Panc1 (cell line): ENCODE measurements around the gene MOV10L1. TPM values are rescaled to one million over a fixed set of nuclear protein-coding genes. Genes with fewer than 3 reads are reported as not detected.

Experiments
- ATAC-seq: fragments of 200-7000 bp; cut with Tn5 transposase; 2 replicates; pipeline ENCODE4 v1.9.1; 2020; ENCODE audit warnings: mild to moderate bottlenecking, moderate library complexity
- BruUV-seq: library from RNA; stranded (reverse); fragments of 400-500 nt; replicated peaks from 2 replicates; lab custom pipeline; 2021; lab: Mats Ljungman, UMichigan
- CTCF ChIA-PET: fragments of 300-600 bp; sonication (Branson Sonifier 250); formaldehyde crosslinking; loops from one replicate; lab custom pipeline; 2022; ENCODE audit warnings: antibody characterized with exemption; lab: Charles Lee
- POLR2A ChIA-PET: fragments of 300-600 bp; sonication (Branson Sonifier 250); formaldehyde crosslinking; loops from one replicate; lab custom pipeline; 2022; ENCODE audit warnings: antibody characterized with exemption; lab: Charles Lee
- DNase-seq: peaks from one replicate; pipeline ENCODE4 v3.0.0-alpha.2; 2010; ENCODE audit warnings: low read depth, low spot score
- H3K27ac ChIP-seq: 2 replicates; pipeline ENCODE4 v1.5.1; 2011; ENCODE audit warnings: mild to moderate bottlenecking, low read length, inconsistent platforms
- H3K27me3 ChIP-seq: fragments of 200-500 bp; sonication (Bioruptor generic); 2 replicates; pipeline ENCODE4 v1.6.0; 2014; ENCODE audit warnings: low read length, inconsistent platforms; ENCODE audit not compliant: control insufficient read depth, insufficient read depth
- H3K36me3 ChIP-seq: fragments of 200-500 bp; sonication (Bioruptor generic); 2 replicates; pipeline ENCODE4 v1.5.1; 2014; ENCODE audit warnings: inconsistent platforms, mild to moderate bottlenecking, low read length, moderate library complexity; ENCODE audit not compliant: control insufficient read depth, insufficient read depth
- H3K4me1 ChIP-seq: 2 replicates; pipeline ENCODE4 v1.5.1; 2011; ENCODE audit warnings: inconsistent platforms, mild to moderate bottlenecking, low read length, moderate library complexity; ENCODE audit not compliant: control insufficient read depth, insufficient read depth
- H3K4me3 ChIP-seq, 2 experiments: 2 replicates each; pipeline ENCODE4 v1.5.1; 2011 to 2012; ENCODE audit warnings: low read depth in 2 of 2, low read length in 2 of 2, mild to moderate bottlenecking in 2 of 2, inconsistent platforms in 1 of 2, moderate library complexity in 1 of 2
- H3K9me3 ChIP-seq: fragments of 200-500 bp; sonication (Bioruptor generic); 2 replicates; pipeline ENCODE4 v1.5.1; 2014; ENCODE audit warnings: low read depth, mild to moderate bottlenecking, inconsistent platforms, low read length, moderate library complexity; ENCODE audit not compliant: control insufficient read depth, insufficient read depth
- POLR2AphosphoS5 ChIP-seq: IDR thresholded peaks from 2 replicates; pipeline ENCODE4 v1.6.1; 2012; ENCODE audit warnings: mild to moderate bottlenecking, low read depth, low read length, moderate library complexity
- SIN3A ChIP-seq: IDR thresholded peaks from 2 replicates; pipeline ENCODE4 v1.6.1; 2012; ENCODE audit warnings: low read depth, mild to moderate bottlenecking, low read length, moderate library complexity, borderline replicate concordance; ENCODE audit not compliant: insufficient read depth
- TCF7L2 ChIP-seq: IDR thresholded peaks from 2 replicates; pipeline ENCODE4 v1.6.1; 2011; ENCODE audit warnings: mild to moderate bottlenecking, low read depth, low read length, inconsistent platforms
- in situ Hi-C: cut with HindIII; loops from 2 replicates; pipeline ENCODE4 v1.10.0; 2016; ENCODE audit warnings: low sequenced_read_pairs, low pct_unique_long_range_greater_than_20kb
- intact Hi-C: fragments of 100-400 bp; cut with micrococcal nuclease; formaldehyde crosslinking; loops from one replicate; pipeline ENCODE4 v1.10.0; 2022; ENCODE audit not compliant: unreplicated experiment
- total RNA-seq: library from RNA; stranded (reverse); gene quantifications from one replicate; pipeline ENCODE4 v1.2.1, GENCODE V29; 2021; ENCODE audit not compliant: unreplicated experiment
- TF ChIP-seq, protein P1 (sequence below): fragments of 450-650 bp; IDR thresholded peaks from 2 replicates; pipeline ENCODE4 v1.5.1; 2017; ENCODE audit warnings: mild to moderate bottlenecking
- TF ChIP-seq, protein P2 (sequence below), 2 experiments: IDR thresholded peaks; 2 replicates each; pipeline ENCODE4 v1.6.1; 2011 to 2012; ENCODE audit warnings: low read depth in 2 of 2, control low read depth in 1 of 2, low read length in 1 of 2, mild to moderate bottlenecking in 1 of 2, moderate library complexity in 1 of 2; ENCODE audit not compliant: insufficient read depth in 1 of 2

MOV10L1 gene
- total RNA-seq, 1 experiment from 2014 or later, result 0.10 TPM

DNA sequence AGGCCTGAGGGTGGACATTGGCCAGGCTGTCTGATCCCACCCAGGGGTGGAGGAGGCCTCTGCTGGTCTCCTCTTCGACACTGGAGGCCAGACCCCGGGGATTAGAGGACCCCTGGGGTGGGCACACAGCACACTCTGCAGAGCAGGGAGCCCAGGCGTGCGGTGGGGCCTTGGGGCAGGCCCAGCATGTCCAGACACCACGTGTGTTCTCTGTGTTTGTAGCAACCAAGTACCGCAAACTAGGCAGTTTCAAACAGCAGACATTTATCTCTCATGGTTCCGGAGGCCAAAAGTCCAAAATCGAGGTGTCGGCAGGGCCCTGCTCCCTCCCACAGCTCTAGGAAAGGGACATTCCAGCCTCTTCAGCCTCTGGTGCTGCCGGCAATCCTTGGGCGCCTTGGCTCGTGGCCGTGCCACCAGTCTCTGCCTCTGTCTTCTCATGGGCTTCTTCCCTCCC, 82.2 kb downstream of the MOV10L1 start:
- no peak for ATAC-seq
- in situ Hi-C loops, result no loop called here
- TF ChIP-seq, protein P1, sequence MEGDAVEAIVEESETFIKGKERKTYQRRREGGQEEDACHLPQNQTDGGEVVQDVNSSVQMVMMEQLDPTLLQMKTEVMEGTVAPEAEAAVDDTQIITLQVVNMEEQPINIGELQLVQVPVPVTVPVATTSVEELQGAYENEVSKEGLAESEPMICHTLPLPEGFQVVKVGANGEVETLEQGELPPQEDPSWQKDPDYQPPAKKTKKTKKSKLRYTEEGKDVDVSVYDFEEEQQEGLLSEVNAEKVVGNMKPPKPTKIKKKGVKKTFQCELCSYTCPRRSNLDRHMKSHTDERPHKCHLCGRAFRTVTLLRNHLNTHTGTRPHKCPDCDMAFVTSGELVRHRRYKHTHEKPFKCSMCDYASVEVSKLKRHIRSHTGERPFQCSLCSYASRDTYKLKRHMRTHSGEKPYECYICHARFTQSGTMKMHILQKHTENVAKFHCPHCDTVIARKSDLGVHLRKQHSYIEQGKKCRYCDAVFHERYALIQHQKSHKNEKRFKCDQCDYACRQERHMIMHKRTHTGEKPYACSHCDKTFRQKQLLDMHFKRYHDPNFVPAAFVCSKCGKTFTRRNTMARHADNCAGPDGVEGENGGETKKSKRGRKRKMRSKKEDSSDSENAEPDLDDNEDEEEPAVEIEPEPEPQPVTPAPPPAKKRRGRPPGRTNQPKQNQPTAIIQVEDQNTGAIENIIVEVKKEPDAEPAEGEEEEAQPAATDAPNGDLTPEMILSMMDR, result no peak
- TF ChIP-seq POLR2AphosphoS5, result no peak
- TF ChIP-seq SIN3A, result no peak
- TF ChIP-seq TCF7L2, result no peak
- TF ChIP-seq, protein P2, sequence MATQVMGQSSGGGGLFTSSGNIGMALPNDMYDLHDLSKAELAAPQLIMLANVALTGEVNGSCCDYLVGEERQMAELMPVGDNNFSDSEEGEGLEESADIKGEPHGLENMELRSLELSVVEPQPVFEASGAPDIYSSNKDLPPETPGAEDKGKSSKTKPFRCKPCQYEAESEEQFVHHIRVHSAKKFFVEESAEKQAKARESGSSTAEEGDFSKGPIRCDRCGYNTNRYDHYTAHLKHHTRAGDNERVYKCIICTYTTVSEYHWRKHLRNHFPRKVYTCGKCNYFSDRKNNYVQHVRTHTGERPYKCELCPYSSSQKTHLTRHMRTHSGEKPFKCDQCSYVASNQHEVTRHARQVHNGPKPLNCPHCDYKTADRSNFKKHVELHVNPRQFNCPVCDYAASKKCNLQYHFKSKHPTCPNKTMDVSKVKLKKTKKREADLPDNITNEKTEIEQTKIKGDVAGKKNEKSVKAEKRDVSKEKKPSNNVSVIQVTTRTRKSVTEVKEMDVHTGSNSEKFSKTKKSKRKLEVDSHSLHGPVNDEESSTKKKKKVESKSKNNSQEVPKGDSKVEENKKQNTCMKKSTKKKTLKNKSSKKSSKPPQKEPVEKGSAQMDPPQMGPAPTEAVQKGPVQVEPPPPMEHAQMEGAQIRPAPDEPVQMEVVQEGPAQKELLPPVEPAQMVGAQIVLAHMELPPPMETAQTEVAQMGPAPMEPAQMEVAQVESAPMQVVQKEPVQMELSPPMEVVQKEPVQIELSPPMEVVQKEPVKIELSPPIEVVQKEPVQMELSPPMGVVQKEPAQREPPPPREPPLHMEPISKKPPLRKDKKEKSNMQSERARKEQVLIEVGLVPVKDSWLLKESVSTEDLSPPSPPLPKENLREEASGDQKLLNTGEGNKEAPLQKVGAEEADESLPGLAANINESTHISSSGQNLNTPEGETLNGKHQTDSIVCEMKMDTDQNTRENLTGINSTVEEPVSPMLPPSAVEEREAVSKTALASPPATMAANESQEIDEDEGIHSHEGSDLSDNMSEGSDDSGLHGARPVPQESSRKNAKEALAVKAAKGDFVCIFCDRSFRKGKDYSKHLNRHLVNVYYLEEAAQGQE (IDR thresholded peaks at IDR 0.05; ENCODE audit: insufficient read depth in 1 of 2, low read depth in 2 of 2, low read length in 1 of 2), result no peak

DNA sequence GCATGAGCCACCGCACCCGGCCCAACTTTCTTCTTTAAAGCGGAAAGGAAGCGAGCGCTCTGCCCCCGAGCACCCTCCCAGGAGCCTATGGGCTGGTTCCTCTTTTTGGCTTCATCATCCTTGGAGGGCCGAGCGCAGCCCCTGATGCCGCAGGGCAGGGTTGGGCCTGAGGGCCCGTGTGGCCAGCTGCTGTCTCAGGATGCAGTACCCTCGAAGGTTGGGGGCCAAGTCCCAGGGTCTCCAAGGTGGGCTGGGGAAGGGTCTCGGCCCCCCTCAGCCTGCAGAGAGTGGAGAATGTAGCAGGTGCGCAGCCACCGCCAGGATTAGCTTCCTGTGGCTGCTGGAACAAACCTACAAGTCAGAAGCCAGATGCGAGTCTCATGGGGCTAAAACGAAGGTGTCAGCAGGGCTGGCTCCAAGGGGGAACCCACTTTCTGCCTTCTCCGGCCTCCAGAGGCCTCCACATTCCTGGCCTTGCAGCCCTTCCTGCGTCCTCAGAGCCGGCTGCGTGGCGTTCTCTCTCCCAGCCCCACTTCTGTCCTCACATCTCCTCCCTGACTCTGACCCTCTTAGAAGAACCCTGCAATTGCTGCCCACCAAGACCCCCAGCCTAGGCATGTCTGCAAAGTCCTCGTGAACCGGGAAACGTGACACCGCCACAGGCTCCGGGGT, 83.6 kb downstream of the MOV10L1 start:
- Histone ChIP-seq H3K36me3 (no peaks in the 10 kb centered on the region), H3K4me3 (no peak overlapping the region), H3K27me3 (no peaks in the 10 kb centered on the region), H3K27ac (no peak overlapping the region), H3K9me3 (no peaks in the 10 kb centered on the region), H3K4me1 (no peaks in the 10 kb centered on the region)
- ATAC-seq (no peak), DNase-seq (no peak)
- no TSS peak for BruUV-seq
- POLR2A ChIA-PET, result no interaction called here
- in situ Hi-C loops (no loop called here), intact Hi-C loops (no loop called here)
- TF ChIP-seq SIN3A (no peak), TCF7L2 (no peak), POLR2AphosphoS5 (no peak)
- TF ChIP-seq, protein P2 (IDR thresholded peaks at IDR 0.05; ENCODE audit: insufficient read depth in 1 of 2, low read depth in 2 of 2, low read length in 1 of 2), result no peak
- TF ChIP-seq, protein P1, result no peak
- CTCF ChIA-PET, result no interaction called here

More for the DNA sequence above, 82.2 kb downstream of the MOV10L1 start:
- H3K36me3 ChIP-seq, result no peaks in the 10 kb centered on the region
- H3K27ac ChIP-seq, result no peak overlapping the region
- H3K4me3 ChIP-seq, result no peak overlapping the region
- POLR2A ChIA-PET, result no interaction called here
- CTCF ChIA-PET, result no interaction called here
- H3K27me3 ChIP-seq, result no peaks in the 10 kb centered on the region
- no peaks in the 10 kb centered on the region for H3K4me1 ChIP-seq
- BruUV-seq, result no TSS peak
- DNase-seq, result no peak
- intact Hi-C loops, result no loop called here
- H3K9me3 ChIP-seq, result no peaks in the 10 kb centered on the region
